Neuronal stem cell (in vitro differentiated cells): ENCODE data around the gene ANGPTL2.

Source experiments
- DNase-seq: peaks from one replicate; pipeline ENCODE4 v3.0.0-alpha.2; 2013; ENCODE audit warnings: low spot score
- H2AFZ ChIP-seq: one replicate; pipeline ENCODE4 v1.6.1; 2013; ENCODE audit warnings: mild to moderate bottlenecking, low read length, inconsistent platforms
- H2AK5ac ChIP-seq: 2 replicates; pipeline ENCODE4 v1.6.1; 2013; ENCODE audit warnings: low read depth, mild to moderate bottlenecking, inconsistent platforms, low read length, moderate library complexity, mixed read lengths
- H2BK120ac ChIP-seq: 2 replicates; pipeline ENCODE4 v1.6.1; 2013; ENCODE audit warnings: low read depth, mild to moderate bottlenecking, inconsistent platforms, low read length, moderate library complexity, mixed read lengths
- H2BK12ac ChIP-seq: one replicate; pipeline ENCODE4 v1.6.1; 2013; ENCODE audit warnings: low read length, inconsistent platforms
- H2BK15ac ChIP-seq: 2 replicates; pipeline ENCODE4 v1.6.1; 2013; ENCODE audit warnings: mild to moderate bottlenecking, low read length, inconsistent platforms, mixed read lengths
- H2BK5ac ChIP-seq: one replicate; pipeline ENCODE4 v1.6.1; 2013; ENCODE audit warnings: inconsistent platforms, mild to moderate bottlenecking, low read length, moderate library complexity
- H3K14ac ChIP-seq: one replicate; pipeline ENCODE4 v1.6.1; 2013; ENCODE audit warnings: low read length, inconsistent platforms
- H3K18ac ChIP-seq: 2 replicates; pipeline ENCODE4 v1.6.1; 2013; ENCODE audit warnings: low read length, inconsistent platforms
- H3K23ac ChIP-seq: 2 replicates; pipeline ENCODE4 v1.6.1; 2013; ENCODE audit warnings: low read depth, mild to moderate bottlenecking, mixed read lengths, low read length, inconsistent platforms; ENCODE audit not compliant: poor library complexity
- H3K27ac ChIP-seq: replicated peaks from 3 replicates; pipeline ENCODE4 v1.5.1; 2013; ENCODE audit warnings: low read length, inconsistent platforms
- H3K27me3 ChIP-seq, 3 experiments: 2 replicates each; pipeline ENCODE4 v1.6.1; 2013; ENCODE audit warnings: low read length in 3 of 3, mild to moderate bottlenecking in 2 of 3, inconsistent platforms in 1 of 3, low read depth in 1 of 3, mixed read lengths in 1 of 3, moderate library complexity in 1 of 3; ENCODE audit not compliant: control insufficient read depth in 3 of 3, insufficient read depth in 3 of 3
- H3K36me3 ChIP-seq, 2 donors: replicated peaks in 1 of 2; 2 replicates each; pipeline ENCODE4 v1.6.1; 2013; ENCODE audit warnings: low read length in 2 of 2; ENCODE audit not compliant: control insufficient read depth in 2 of 2, insufficient read depth in 2 of 2
- H3K4ac ChIP-seq: 2 replicates; pipeline ENCODE4 v1.6.1; 2013; ENCODE audit warnings: inconsistent platforms, mild to moderate bottlenecking, low read length, moderate library complexity
- H3K4me1 ChIP-seq, 2 donors: 1 replicate in 1 of 2; 2 replicates in 1 of 2; pipeline ENCODE4 v1.6.1; 2013; ENCODE audit warnings: low read length in 2 of 2, low read depth in 1 of 2; ENCODE audit not compliant: control insufficient read depth in 2 of 2, insufficient read depth in 1 of 2
- H3K4me2 ChIP-seq: one replicate; pipeline ENCODE4 v1.6.1; 2013; ENCODE audit warnings: mild to moderate bottlenecking, low read length, inconsistent platforms; ENCODE audit not compliant: insufficient read depth, poor library complexity, severe bottlenecking
- H3K4me3 ChIP-seq, 2 donors: 2 replicates each; pipeline ENCODE4 v1.5.1; 2013; ENCODE audit warnings: low read length in 2 of 2, mild to moderate bottlenecking in 2 of 2, inconsistent platforms in 1 of 2, moderate library complexity in 1 of 2
- H3K79me1 ChIP-seq: one replicate; pipeline ENCODE4 v1.6.1; 2013; ENCODE audit warnings: low read depth, mild to moderate bottlenecking, inconsistent platforms, low read length, moderate library complexity
- H3K9ac ChIP-seq: one replicate; pipeline ENCODE4 v1.6.1; 2013; ENCODE audit warnings: mild to moderate bottlenecking, low read depth, low read length, inconsistent platforms; ENCODE audit not compliant: poor library complexity
- H3K9me3 ChIP-seq, 2 donors: replicated peaks in 1 of 2; 2 replicates each; pipeline versions ENCODE3 to v1.6.1; 2013; ENCODE audit warnings: low read length in 2 of 2, mild to moderate bottlenecking in 2 of 2, inconsistent platforms in 1 of 2, low read depth in 1 of 2, mixed read lengths in 1 of 2, moderate library complexity in 1 of 2; ENCODE audit not compliant: control insufficient read depth in 2 of 2, insufficient read depth in 1 of 2
- H4K8ac ChIP-seq: one replicate; pipeline ENCODE4 v1.6.1; 2013; ENCODE audit warnings: low read depth, mild to moderate bottlenecking, inconsistent platforms, low read length, moderate library complexity
- H4K91ac ChIP-seq: one replicate; pipeline ENCODE4 v1.6.1; 2013; ENCODE audit warnings: low read length, low read depth, mild to moderate bottlenecking, inconsistent platforms; ENCODE audit not compliant: poor library complexity
- WGBS, 2 donors: extraction: QIAGEN DNeasy Blood & Tissue Kit; methylation state at CpG; one replicate each; pipeline ENCODE4 v1.1.7; 2013; ENCODE audit warnings: missing lambda C conversion rate in 2 of 2, mixed read lengths in 1 of 2; ENCODE audit not compliant: insufficient read length in 2 of 2, insufficient replicate concordance in 1 of 2; ENCODE audit errors: extremely low coverage in 2 of 2; 5-methylcytosine and 5-hydroxymethylcytosine counted together

The ANGPTL2 gene

DNA sequence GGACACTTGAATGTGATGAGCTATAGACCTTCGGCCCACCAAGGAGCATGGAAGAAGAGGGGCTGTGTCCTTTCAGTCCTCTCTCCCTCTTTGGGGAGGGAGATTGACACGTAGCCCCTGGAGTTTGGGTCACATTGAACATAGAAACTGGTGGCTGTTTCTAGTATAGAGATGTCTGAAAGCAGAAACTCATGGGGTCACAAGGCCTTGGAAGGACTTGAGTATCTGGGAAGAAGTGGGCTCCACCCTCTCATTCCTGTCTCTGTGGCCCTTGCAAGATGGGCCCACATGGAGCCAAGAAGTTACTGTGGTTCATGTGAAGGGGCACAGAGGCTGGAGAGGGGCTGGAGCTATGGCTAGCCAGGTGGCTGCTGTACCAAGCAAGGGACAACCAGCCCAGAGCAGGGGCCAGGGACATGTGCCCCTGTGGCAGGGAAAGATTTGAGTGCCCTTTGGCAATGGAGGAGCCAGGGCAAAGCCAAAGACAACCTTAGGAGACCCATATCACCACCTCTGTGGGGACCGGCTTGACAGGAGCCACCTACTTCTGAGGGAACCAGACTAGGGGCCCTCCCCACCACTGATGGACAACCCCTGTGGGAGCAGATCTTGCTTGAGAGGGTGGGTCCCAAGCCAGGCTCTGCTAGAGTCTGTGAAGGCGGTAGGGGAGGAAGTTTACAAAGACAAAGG, 12.8 kb upstream of the ANGPTL2 start:
- Histone ChIP-seq H2AFZ (no peak overlapping the region), H2AK5ac (no peak overlapping the region), H3K9ac (no peak overlapping the region), H2BK5ac (no peak overlapping the region), H3K4me2 (no peak overlapping the region), H3K14ac (peak overlapping the region; percentile 64), H4K91ac (no peak overlapping the region), H3K4me1 (peaks cover 16 to 25% of the 10 kb centered on the region in 2 donors), H3K4me3 (no peak overlapping the region), H3K36me3 (no peaks in the 10 kb centered on the region), H2BK15ac (peak overlapping the region; percentile 13), H3K4ac (no peak overlapping the region), H3K18ac (peak overlapping the region; percentile 8), H3K27ac (no peak overlapping the region), H3K27me3 (peaks cover 0 to 10% (median 0%) of the 10 kb centered on the region in 3 experiments), H2BK12ac (no peak overlapping the region), H3K23ac (peak overlapping the region; percentile 52), H3K79me1 (no peaks in the 10 kb centered on the region), H2BK120ac (no peak overlapping the region), H4K8ac (no peak overlapping the region), H3K9me3 (no peaks in the 10 kb centered on the region)
- no CpG with 5 or more reads among the region's 4 CpGs for WGBS, 2 donors
- DNase-seq = no peak

DNA sequence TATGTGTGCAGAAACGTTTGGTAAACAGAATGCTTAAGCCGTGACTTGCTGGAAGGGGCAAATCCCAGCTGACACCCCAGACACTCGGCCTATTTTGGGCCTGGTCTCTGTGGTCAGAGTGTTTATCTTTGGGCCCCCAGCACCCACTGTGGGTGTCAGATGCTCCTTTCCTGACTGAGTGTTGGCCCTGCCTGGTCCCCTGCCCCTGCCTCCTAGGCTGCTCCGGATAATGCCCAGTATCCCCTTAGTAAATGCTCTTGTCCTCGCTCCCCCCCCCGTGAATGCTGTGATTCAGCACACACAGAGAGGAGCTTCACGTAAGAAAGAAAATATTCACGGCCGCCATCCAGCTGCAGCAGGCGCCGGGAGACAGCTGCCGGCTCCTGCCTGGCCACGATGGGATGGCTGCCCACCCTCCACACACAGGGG, 11.3 kb upstream of the ANGPTL2 start:
- no peak overlapping the region for H3K18ac ChIP-seq
- no peak overlapping the region for H3K14ac ChIP-seq
- H2AK5ac ChIP-seq = peak overlapping the region; percentile 10
- no peak overlapping the region for H3K27ac ChIP-seq
- peak overlapping the region; percentile 83 for H2AFZ ChIP-seq
- no peak overlapping the region for H3K23ac ChIP-seq
- H2BK15ac ChIP-seq = no peak overlapping the region
- no peaks in the 10 kb centered on the region for H3K9me3 ChIP-seq
- H3K4ac ChIP-seq = no peak overlapping the region
- no peak overlapping the region for H2BK12ac ChIP-seq
- H4K91ac ChIP-seq = no peak overlapping the region
- H3K4me1 ChIP-seq = peaks cover 16 to 25% of the 10 kb centered on the region in 2 donors
- H3K79me1 ChIP-seq = no peaks in the 10 kb centered on the region
- no peaks in the 10 kb centered on the region for H3K36me3 ChIP-seq
- peaks cover 0 to 10% (median 0%) of the 10 kb centered on the region in 3 experiments for H3K27me3 ChIP-seq
- no peak overlapping the region for H3K4me2 ChIP-seq
- WGBS, 2 donors = no CpG with 5 or more reads among the region's 13 CpGs
- peak overlapping the region; percentile 19 for H2BK5ac ChIP-seq
- H3K9ac ChIP-seq = no peak overlapping the region
- no peak overlapping the region for H4K8ac ChIP-seq
- no peak overlapping the region for H3K4me3 ChIP-seq
- H2BK120ac ChIP-seq = peak overlapping the region; percentile 13
- no peak for DNase-seq

- no CpG with 5 or more reads among the region's 15 CpGs for WGBS, 2 donors
- Histone ChIP-seq H3K27ac (no peak overlapping the region), H3K23ac (peak overlapping the region; percentile 81), H3K36me3 (no peaks in the 10 kb centered on the region), H2BK15ac (no peak overlapping the region), H3K9me3 (no peaks in the 10 kb centered on the region), H4K91ac (no peak overlapping the region), H3K14ac (peak overlapping the region; percentile 26), H3K79me1 (no peaks in the 10 kb centered on the region), H3K4me1 (peaks cover 16 to 25% of the 10 kb centered on the region in 2 donors), H2BK120ac (peak overlapping the region; percentile 13), H3K18ac (peak overlapping the region; percentile 90), H2BK12ac (no peak overlapping the region), H3K27me3 (peaks cover 0 to 10% (median 0%) of the 10 kb centered on the region in 3 experiments), H3K4me2 (no peak overlapping the region), H2BK5ac (no peak overlapping the region), H2AFZ (peak overlapping the region; percentile 83), H4K8ac (no peak overlapping the region), H3K4me3 (no peak overlapping the region), H3K4ac (no peak overlapping the region), H3K9ac (peak overlapping the region; percentile 46), H2AK5ac (peak overlapping the region; percentile 10)
- no peak for DNase-seq
These were observed 10.6 kb upstream of the ANGPTL2 start for GRCh38 chr9:127132921-127133647.

- H2AK5ac ChIP-seq = no peak overlapping the region
- H2BK12ac ChIP-seq = no peak overlapping the region
- no peaks in the 10 kb centered on the region for H3K36me3 ChIP-seq
- peaks cover 16 to 25% of the 10 kb centered on the region in 2 donors for H3K4me1 ChIP-seq
- no peak overlapping the region for H3K4ac ChIP-seq
- no peak overlapping the region for H2BK15ac ChIP-seq
- no peak overlapping the region for H3K9ac ChIP-seq
- no peak for DNase-seq
- no peak overlapping the region for H3K23ac ChIP-seq
- H3K9me3 ChIP-seq = no peaks in the 10 kb centered on the region
- peaks cover 0 to 10% (median 0%) of the 10 kb centered on the region in 3 experiments for H3K27me3 ChIP-seq
- H3K27ac ChIP-seq = no peak overlapping the region
- WGBS, 2 donors = no CpG with 5 or more reads among the region's 4 CpGs
- H4K91ac ChIP-seq = no peak overlapping the region
- no peak overlapping the region for H2BK120ac ChIP-seq
- no peaks in the 10 kb centered on the region for H3K79me1 ChIP-seq
- H4K8ac ChIP-seq = no peak overlapping the region
- no peak overlapping the region for H3K4me2 ChIP-seq
- no peak overlapping the region for H2BK5ac ChIP-seq
- H3K18ac ChIP-seq = no peak overlapping the region
- H3K14ac ChIP-seq = no peak overlapping the region
- no peak overlapping the region for H2AFZ ChIP-seq
- H3K4me3 ChIP-seq = no peak overlapping the region
These were observed 9.9 kb upstream of the ANGPTL2 start for GRCh38 chr9:127132375-127132774.
